Measurements from ENCODE around the gene HS6ST2. TPM values are rescaled to one million over a fixed set of nuclear protein-coding genes. Genes with fewer than 3 reads are reported as not detected.

HS6ST2 gene
- total RNA-seq (2022; extraction: Qiagen RNA extraction; ENCODE audit: low read depth): 0.02 to 0.07 TPM (median 0.05 TPM) in 4 of 5 replicates, not detected in the other

DNA sequence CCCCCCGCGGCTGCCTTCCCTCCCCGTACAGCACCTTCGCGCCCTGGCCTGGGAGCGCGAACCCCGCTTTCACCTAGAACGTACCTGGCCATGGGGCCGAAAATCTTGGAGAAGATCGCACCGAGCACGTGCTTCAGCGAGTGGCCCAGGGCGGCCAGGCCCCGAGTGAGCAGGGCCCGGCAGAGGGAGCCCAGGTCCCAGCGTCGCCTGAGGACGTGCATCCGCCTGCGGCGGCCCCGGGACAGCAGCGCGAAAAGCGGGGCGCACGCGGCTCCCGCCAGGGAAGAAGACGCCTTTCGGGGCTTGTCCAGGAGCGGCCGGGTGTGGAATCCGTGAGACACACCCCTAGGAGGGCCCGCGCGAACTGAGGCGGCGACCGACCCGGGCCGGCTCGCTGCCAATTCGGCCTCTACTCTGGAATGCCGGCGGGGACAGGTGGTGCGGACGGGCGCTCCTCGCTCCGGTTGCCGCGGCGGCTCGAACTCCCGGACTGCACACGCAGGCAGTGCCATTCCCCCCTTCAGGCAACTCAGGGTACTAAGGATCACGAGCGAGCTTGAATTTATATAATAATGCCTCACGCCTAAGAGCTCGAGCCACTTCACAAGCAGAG lies at the start of gene HS6ST2:
HS6ST2 (minus strand) TSS at position 539 of the 613 bp plus-strand sequence.

Other genes with a start within 250 kb of the HS6ST2 start
- not detected in 5 replicates for gene USP26, start 138.5 kb upstream of the HS6ST2 start, total RNA-seq (2022; extraction: Qiagen RNA extraction; ENCODE audit: low read depth)

Measured in A549 treated with CpdA at 1 μM for 4 hours (cell line).